Glutamatergic neuron (in vitro differentiated cells): Measurements from ENCODE around the gene DHPS. TPM values are rescaled to one million over a fixed set of nuclear protein-coding genes. Genes with fewer than 3 reads are reported as not detected.

Experiments used
- DNase-seq: peaks from one replicate; pipeline ENCODE4 v3.0.0; 2022
- H3K27ac Mint-ChIP-seq: one replicate; pipeline ENCODE4 v1.8.0; 2020; ENCODE audit warnings: mild to moderate bottlenecking, mixed read lengths, inconsistent platforms; ENCODE audit not compliant: unreplicated experiment
- H3K27me3 Mint-ChIP-seq: one replicate; pipeline ENCODE4 v1.8.0; 2020; ENCODE audit warnings: mild to moderate bottlenecking, moderate library complexity, mixed read lengths, inconsistent platforms; ENCODE audit not compliant: unreplicated experiment
- H3K36me3 Mint-ChIP-seq: one replicate; pipeline ENCODE4 v1.8.0; 2020; ENCODE audit warnings: mild to moderate bottlenecking, mixed read lengths, inconsistent platforms; ENCODE audit not compliant: unreplicated experiment
- H3K4me1 Mint-ChIP-seq: one replicate; pipeline ENCODE4 v1.8.0; 2020; ENCODE audit warnings: mild to moderate bottlenecking, low read depth, mixed read lengths, inconsistent platforms; ENCODE audit not compliant: unreplicated experiment
- H3K4me3 Mint-ChIP-seq: one replicate; pipeline ENCODE4 v1.8.0; 2020; ENCODE audit warnings: mild to moderate bottlenecking, mixed read lengths, inconsistent platforms; ENCODE audit not compliant: unreplicated experiment
- H3K9me3 Mint-ChIP-seq: one replicate; pipeline ENCODE4 v1.8.0; 2020; ENCODE audit warnings: mild to moderate bottlenecking, moderate library complexity, mixed read lengths, inconsistent platforms; ENCODE audit not compliant: unreplicated experiment
- total RNA-seq: library from RNA; stranded (reverse); fragmentation: NEBNext Ultra II Directional; extraction: Animal tissue kit (Norgen Biotek cat#: 25700); gene quantifications from one replicate; pipeline ENCODE4 v1.2.1, GENCODE V29; 2021; ENCODE audit not compliant: unreplicated experiment
- TF ChIP-seq, protein P1 (sequence below): fragments of 200-600 bp; sonication (generic); IDR thresholded peaks from one replicate; pipeline ENCODE4 v1.5.0; 2021; ENCODE audit not compliant: partially characterized antibody, unreplicated experiment

Gene DHPS
- total RNA-seq, 1 donor from 2014 or later: 116 TPM

GRCh38 chr19:12667731-12668302 lies 13.9 kb downstream of the DHPS start:
- H3K4me1 Mint-ChIP-seq: peaks cover 16% of the 10 kb centered on the region
- peak overlapping the region; percentile 99 for H3K4me3 Mint-ChIP-seq
- TF ChIP-seq, protein P1, sequence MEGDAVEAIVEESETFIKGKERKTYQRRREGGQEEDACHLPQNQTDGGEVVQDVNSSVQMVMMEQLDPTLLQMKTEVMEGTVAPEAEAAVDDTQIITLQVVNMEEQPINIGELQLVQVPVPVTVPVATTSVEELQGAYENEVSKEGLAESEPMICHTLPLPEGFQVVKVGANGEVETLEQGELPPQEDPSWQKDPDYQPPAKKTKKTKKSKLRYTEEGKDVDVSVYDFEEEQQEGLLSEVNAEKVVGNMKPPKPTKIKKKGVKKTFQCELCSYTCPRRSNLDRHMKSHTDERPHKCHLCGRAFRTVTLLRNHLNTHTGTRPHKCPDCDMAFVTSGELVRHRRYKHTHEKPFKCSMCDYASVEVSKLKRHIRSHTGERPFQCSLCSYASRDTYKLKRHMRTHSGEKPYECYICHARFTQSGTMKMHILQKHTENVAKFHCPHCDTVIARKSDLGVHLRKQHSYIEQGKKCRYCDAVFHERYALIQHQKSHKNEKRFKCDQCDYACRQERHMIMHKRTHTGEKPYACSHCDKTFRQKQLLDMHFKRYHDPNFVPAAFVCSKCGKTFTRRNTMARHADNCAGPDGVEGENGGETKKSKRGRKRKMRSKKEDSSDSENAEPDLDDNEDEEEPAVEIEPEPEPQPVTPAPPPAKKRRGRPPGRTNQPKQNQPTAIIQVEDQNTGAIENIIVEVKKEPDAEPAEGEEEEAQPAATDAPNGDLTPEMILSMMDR: no peak
- peaks cover 11% of the 10 kb centered on the region for H3K27me3 Mint-ChIP-seq
- peaks cover 8% of the 10 kb centered on the region for H3K9me3 Mint-ChIP-seq
- H3K27ac Mint-ChIP-seq: no peak overlapping the region
- DNase-seq: no peak
- no peaks in the 10 kb centered on the region for H3K36me3 Mint-ChIP-seq

DNA sequence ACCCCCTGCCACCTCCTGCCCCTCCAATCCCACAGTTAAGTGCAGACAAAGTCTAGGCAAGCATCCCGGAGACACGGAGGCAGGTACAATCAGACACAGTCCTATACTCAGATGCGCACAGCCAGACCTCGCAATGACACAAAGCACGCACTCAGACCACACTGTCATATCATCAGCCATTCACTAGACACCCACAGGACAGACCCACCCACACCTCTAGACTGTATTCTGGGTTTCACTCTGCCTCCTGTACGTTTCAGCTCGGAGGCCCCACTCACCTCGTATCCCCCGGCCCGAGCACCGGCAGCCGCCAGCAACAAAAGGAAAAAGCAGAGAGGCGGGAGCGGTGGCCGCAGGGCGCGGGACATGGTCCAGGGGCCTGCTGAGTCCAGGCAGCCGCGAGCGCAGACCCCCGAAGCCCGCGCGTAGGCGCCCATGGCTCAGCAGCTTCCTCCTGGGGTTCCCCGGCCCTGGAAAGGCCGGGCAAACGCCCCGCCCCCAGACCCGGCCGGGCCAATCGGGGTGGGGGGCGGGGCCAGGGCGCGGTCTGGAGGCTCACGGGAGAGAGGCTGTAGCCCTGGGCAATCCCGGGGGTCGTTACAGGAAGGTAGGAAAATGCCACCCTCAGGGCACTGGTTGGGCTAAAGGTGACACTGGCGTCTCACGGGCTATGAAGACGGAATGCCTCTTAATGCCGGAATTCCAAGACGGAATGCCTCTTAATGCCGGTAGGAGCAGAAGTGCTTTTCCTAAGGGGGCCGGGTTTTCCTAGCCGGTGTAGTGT lies 15.2 kb downstream of the DHPS start, which contains the start of the genes MAN2B1 and WDR83:
Gene MAN2B1 (minus strand): TSS at position 478 of the 784 bp plus-strand sequence. CDS start 41 bp downstream, at position 437.
Gene WDR83 (plus strand): TSS at position 543 of the 784 bp plus-strand sequence. CDS start 2,984 bp downstream, outside the sequence.
- H3K27ac Mint-ChIP-seq: peak within 1 kb of the TSS; percentile 86
- H3K27me3 Mint-ChIP-seq: peaks cover 8% of the 10 kb centered on the region
- peaks cover 16% of the 10 kb centered on the region for H3K4me1 Mint-ChIP-seq
- peaks cover 5% of the 10 kb centered on the region for H3K9me3 Mint-ChIP-seq
- H3K4me3 Mint-ChIP-seq: peak within 1 kb of the TSS; percentile 99
- DNase-seq: peak; percentile 87
- TF ChIP-seq, protein P1: no peak
- no peaks in the 10 kb centered on the region for H3K36me3 Mint-ChIP-seq

DNA sequence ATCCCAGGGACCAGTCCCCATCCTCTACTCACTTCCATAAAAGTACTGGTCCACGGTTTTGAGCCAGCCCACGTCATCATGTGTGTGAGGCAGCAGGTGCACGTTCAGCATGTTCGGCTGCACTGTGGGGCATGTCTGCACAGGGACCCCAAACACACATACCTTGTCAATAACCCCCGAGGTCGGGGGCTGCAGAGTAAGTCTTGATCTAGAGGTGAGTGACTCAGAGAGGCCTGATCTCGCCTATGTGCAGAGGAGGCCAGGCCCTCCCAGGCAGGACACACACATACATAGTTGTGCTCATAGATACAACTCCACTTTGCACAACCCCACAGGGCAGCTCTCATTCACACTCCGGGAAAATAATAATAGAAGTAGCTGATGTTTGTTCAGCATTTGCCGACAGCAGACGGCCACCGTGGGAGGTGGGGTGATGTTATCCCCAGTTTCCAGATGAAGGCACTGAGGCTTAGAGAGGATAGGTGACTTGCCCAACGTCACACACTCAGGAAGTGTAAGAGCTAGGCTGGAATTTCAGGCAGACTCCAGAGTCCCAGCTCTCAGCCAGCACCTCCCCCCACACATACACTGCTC lies 15.9 kb downstream of the DHPS start:
- peak overlapping the region; percentile 94 for H3K4me3 Mint-ChIP-seq
- TF ChIP-seq, protein P1: no peak
- H3K36me3 Mint-ChIP-seq: no peaks in the 10 kb centered on the region
- H3K27me3 Mint-ChIP-seq: peaks cover 8% of the 10 kb centered on the region
- H3K4me1 Mint-ChIP-seq: peaks cover 16% of the 10 kb centered on the region
- peaks cover 3% of the 10 kb centered on the region for H3K9me3 Mint-ChIP-seq
- peak overlapping the region; percentile 86 for H3K27ac Mint-ChIP-seq
- DNase-seq: no peak

- H3K9me3 Mint-ChIP-seq: peaks cover 2% of the 10 kb centered on the region
- no peak overlapping the region for H3K4me3 Mint-ChIP-seq
- H3K4me1 Mint-ChIP-seq: peaks cover 16% of the 10 kb centered on the region
- TF ChIP-seq, protein P1: no peak
- peaks cover 8% of the 10 kb centered on the region for H3K27me3 Mint-ChIP-seq
- H3K36me3 Mint-ChIP-seq: no peaks in the 10 kb centered on the region
- no peak for DNase-seq
- no peak overlapping the region for H3K27ac Mint-ChIP-seq
These were observed 16.5 kb downstream of the DHPS start for GRCh38 chr19:12665281-12665573.
